ENCODE measurements around the gene LSM14B. TPM values are rescaled to one million over a fixed set of nuclear protein-coding genes. Genes with fewer than 3 reads are reported as not detected.

The LSM14B gene
- total and polyA plus RNA-seq, 11 donors, result 26.1 to 64.7 (median 54.6) TPM

DNA sequence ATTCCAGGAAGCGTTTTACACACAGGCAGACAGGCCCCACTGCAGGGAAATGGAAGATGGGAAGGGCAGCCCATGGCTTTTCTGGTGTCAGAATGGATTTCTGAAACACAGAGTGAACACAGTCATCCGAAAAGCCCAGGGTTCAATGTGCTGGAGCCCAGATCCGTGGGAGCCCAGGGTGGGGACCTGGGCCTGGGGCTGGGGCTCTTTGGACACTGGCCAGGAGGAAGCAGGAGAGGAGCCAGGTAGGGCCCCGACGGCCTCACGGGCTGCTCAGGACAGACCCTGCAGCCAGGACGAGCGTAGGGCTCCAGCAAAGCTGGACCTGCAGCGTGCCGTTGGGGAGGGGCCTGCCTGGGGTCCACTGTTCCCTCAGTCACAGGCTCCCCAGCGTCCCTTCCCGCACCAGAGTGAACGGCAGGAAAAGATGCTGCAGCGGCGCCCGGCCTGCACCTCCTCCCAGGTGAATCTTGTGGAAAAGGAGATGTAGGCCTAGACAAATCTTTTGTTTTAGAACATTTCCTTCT, 24.3 kb upstream of the LSM14B start:
- DNase-seq, result no peak
- WGBS, 4 donors, result 75 to 80% (median 77%) methylated on average over 12 to 16 of the region's 16 CpGs
- Histone ChIP-seq H3K4me3 (no peak overlapping the region), H3K27ac (no peak overlapping the region), H3K9me3 (peaks cover 0 to 24% (median 9%) of the 10 kb centered on the region in 12 donors), H3K4me1 (no peaks in the 10 kb centered on the region), H3K36me3 (no peaks in the 10 kb centered on the region), H3K27me3 (no peaks in the 10 kb centered on the region)
- intact Hi-C loops (cut with DNase I), result no loop called here
- no peak for TF ChIP-seq POLR2A (IDR thresholded peaks at IDR 0.05)
- TF ChIP-seq, protein P1, sequence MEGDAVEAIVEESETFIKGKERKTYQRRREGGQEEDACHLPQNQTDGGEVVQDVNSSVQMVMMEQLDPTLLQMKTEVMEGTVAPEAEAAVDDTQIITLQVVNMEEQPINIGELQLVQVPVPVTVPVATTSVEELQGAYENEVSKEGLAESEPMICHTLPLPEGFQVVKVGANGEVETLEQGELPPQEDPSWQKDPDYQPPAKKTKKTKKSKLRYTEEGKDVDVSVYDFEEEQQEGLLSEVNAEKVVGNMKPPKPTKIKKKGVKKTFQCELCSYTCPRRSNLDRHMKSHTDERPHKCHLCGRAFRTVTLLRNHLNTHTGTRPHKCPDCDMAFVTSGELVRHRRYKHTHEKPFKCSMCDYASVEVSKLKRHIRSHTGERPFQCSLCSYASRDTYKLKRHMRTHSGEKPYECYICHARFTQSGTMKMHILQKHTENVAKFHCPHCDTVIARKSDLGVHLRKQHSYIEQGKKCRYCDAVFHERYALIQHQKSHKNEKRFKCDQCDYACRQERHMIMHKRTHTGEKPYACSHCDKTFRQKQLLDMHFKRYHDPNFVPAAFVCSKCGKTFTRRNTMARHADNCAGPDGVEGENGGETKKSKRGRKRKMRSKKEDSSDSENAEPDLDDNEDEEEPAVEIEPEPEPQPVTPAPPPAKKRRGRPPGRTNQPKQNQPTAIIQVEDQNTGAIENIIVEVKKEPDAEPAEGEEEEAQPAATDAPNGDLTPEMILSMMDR (IDR thresholded peaks at IDR 0.05), result no peak
- no peak for ATAC-seq

DNA sequence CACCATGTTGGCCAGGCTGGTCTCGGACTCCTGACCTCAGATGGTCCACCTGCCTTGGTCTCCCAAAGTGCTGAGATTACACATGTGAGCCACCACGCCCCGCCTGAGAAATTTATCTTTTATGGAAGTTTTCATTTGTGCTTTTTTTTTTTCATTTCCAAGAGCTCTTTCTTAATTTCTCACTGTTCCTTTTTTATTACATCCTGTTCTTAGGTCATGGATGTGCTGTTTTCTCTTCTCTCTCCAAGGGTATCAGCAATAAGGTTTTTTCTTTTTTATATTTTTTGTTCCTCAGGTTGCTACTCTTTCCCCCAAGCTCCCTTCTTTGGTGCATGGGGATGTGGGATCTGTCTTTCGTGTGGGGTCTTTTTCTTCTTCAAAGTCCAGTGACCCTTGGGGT, 21.2 kb upstream of the LSM14B start:
- no peak for TF ChIP-seq POLR2A (IDR thresholded peaks at IDR 0.05)
- TF ChIP-seq, protein P1 (IDR thresholded peaks at IDR 0.05), result no peak
- no peak for ATAC-seq

DNA sequence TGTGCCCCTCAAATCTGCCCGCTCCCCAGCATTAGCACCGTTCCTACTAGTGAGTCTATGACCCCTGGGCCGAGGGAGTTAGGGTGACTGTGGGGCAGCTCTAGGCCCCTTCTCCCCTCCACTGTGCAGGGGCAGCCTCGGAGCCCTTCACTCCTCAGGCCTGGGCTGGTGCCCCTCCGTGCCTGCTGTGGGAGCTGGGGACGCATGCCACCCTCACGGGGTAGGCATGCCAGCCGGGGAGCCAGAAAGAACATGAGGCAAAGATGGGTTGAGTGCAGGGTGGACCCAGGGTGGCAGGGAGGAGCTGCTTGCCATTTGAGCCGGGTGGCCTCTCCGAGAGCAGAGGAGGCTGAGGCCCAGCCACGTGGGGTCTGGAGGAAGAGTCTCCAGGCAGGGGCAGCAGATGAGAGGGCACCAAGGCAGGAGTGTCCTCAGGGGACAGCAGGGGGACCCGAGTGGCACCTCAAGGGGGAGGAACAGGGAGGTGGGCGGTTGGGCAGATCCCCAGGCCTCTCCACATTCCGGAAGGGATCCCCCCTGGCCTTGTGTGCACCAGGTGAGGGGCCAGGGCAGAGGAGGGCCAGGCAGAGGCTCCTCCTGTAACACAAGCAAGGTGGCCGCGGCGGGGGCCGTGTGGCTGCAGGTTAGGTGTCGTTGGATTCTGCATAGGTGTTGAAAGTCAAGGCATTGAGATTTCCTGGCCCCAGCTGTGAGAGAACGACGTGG, 18.6 kb upstream of the LSM14B start:
- Histone ChIP-seq H3K4me3 (no peak overlapping the region), H3K36me3 (no peaks in the 10 kb centered on the region), H3K4me1 (no peaks in the 10 kb centered on the region), H3K27me3 (no peaks in the 10 kb centered on the region), H3K9me3 (peaks cover 0 to 53% (median 30%) of the 10 kb centered on the region in 12 donors), H3K27ac (no peak overlapping the region)
- TF ChIP-seq, protein P1 (IDR thresholded peaks at IDR 0.05), result no peak
- TF ChIP-seq POLR2A (IDR thresholded peaks at IDR 0.05), result no peak
- ATAC-seq, result no peak
- intact Hi-C loops (cut with DNase I), result loop anchor here in 1 of 10 donors (2.0 kb wide), 1 partner anchor 49 kb away; no protein-coding TSS in a partner anchor
- DNase-seq, result no peak
- WGBS, 4 donors, result 76 to 82% (median 79%) methylated on average over 19 to 21 of the region's 21 CpGs

More for the DNA sequence above, 21.2 kb upstream of the LSM14B start:
- WGBS, 4 donors, result 84 to 93% (median 88%) methylated on average over 4 of the region's 4 CpGs
- Histone ChIP-seq H3K9me3 (peaks cover 0 to 27% (median 9%) of the 10 kb centered on the region in 12 donors), H3K27ac (no peak overlapping the region), H3K27me3 (no peaks in the 10 kb centered on the region), H3K4me1 (no peaks in the 10 kb centered on the region), H3K36me3 (no peaks in the 10 kb centered on the region), H3K4me3 (no peak overlapping the region)
- DNase-seq, result no peak
- intact Hi-C loops (cut with DNase I), result no loop called here

DNA sequence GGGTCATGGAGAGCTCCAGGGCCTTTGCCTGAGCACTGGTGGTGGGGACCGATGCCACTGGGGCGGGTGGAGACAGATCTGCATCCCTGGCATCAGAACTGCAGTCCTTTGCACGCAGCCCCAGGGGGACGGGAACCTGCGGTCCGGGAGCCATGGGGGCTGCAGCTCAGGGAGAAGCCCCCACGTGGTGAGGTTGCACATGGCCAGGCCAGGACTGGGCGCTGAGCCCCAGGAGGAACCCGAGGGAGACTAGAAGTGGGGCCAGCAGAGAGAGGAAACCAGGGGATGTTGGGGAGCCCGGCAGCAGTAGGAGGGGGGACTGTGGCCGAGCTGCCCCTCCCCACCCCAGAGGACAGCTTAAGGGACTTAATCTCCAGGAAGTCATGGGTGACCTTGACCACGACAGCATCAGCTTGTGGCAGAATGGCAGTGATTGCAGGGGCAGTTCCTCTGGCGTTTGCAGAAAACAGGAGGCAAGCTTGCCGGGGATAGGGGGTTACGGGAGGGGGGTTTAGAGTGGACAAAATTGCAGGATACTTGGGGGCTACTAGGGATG, 18.0 kb upstream of the LSM14B start:
- Histone ChIP-seq H3K4me3 (no peak overlapping the region), H3K27me3 (no peaks in the 10 kb centered on the region), H3K27ac (no peak overlapping the region), H3K9me3 (peaks cover 0 to 59% (median 37%) of the 10 kb centered on the region in 12 donors), H3K4me1 (no peaks in the 10 kb centered on the region), H3K36me3 (no peaks in the 10 kb centered on the region)
- 36 to 47% (median 43%) methylated on average over 12 to 15 of the region's 15 CpGs for WGBS, 4 donors
- DNase-seq (no peak), ATAC-seq (no peak)
- TF ChIP-seq, protein P1 (IDR thresholded peaks at IDR 0.05), result no peak
- no peak for TF ChIP-seq POLR2A (IDR thresholded peaks at IDR 0.05)
- intact Hi-C loops (cut with DNase I), result no loop called here

Measured in heart left ventricle (tissue), 16 donors.